Pancreas (tissue), 10 donors: ENCODE results near the gene EPYC. TPM values are rescaled to one million over a fixed set of nuclear protein-coding genes. Genes with fewer than 3 reads are reported as not detected.

Experiments
- ATAC-seq, 4 donors: fragments of 200-7000 bp; cut with Tn5 transposase; one replicate each; pipeline versions ENCODE4 v1.8.0 to v1.9.1; 2020; ENCODE audit warnings: mild to moderate bottlenecking in 4 of 4, moderate library complexity in 4 of 4
- DNase-seq, 6 donors: peaks; one replicate each; pipeline ENCODE4 v3.0.0-alpha.2; 2020
- FAIRE-seq: peaks from 2 replicates; lab custom pipeline; 2012; peaks lifted over from hg19 to GRCh38; lab: Jason Lieb, UNC
- H3K27ac ChIP-seq, 4 donors: fragments of 200-600 bp; sonication (generic); 1 replicate in 3 of 4; 2 replicates in 1 of 4; pipeline versions ENCODE4 v1.5.0 to v1.8.0; 2020
- H3K27me3 ChIP-seq, 4 donors: fragments of 200-600 bp; one replicate each; pipeline ENCODE4 v1.8.0; 2021
- H3K36me3 ChIP-seq, 3 donors: fragments of 200-600 bp; sonication (generic) in 1 of 3; one replicate each; pipeline versions ENCODE4 v1.5.0 to v1.8.0; 2020 to 2021
- H3K4me1 ChIP-seq, 3 donors: fragments of 200-600 bp; one replicate each; pipeline ENCODE4 v1.8.0; 2021
- H3K4me3 ChIP-seq, 4 donors: fragments of 200-600 bp; sonication (generic) in 2 of 4; one replicate each; pipeline versions ENCODE4 v1.5.0 to v1.8.0; 2020 to 2021
- H3K9me3 ChIP-seq, 4 donors: fragments of 200-600 bp; one replicate each; pipeline ENCODE4 v1.8.0; 2021
- WGBS, 2 donors: extraction: QIAGEN DNeasy Blood & Tissue Kit; methylation state at CpG; one replicate each; pipeline ENCODE4 v1.1.7; 2013; 5-methylcytosine and 5-hydroxymethylcytosine counted together
- intact Hi-C, 3 donors: fragments of 100-400 bp; cut with DNase I; formaldehyde crosslinking; loops; one replicate each; pipeline versions ENCODE4 v1.11.1 to v1.14.2; 2022
- polyA plus RNA-seq, 2 donors: library from polyadenylated mRNA; stranded (reverse); fragments of 200-250 nt; gene quantifications; one replicate each; pipeline ENCODE4 v1.2.3, GENCODE V29; 2013
- total RNA-seq, 6 donors: library from RNA; stranded (reverse); fragmentation: NEBNext Ultra II Directional in 4 of 6; extraction: Animal tissue kit (Norgen Biotek cat#: 25700) in 4 of 6; gene quantifications; one replicate each; pipeline versions ENCODE4 v1.2.1 to v1.2.4, GENCODE V29; 2021 to 2023
- TF ChIP-seq, protein P1 (sequence below), 4 donors: fragments of 200-600 bp; sonication (generic) in 3 of 4; IDR thresholded peaks; one replicate each; pipeline versions ENCODE4 v1.5.0 to v1.8.0; 2021; ENCODE audit warnings: antibody characterized with exemption in 4 of 4
- donor health status: healthy with polysubstance abuse.
- donor health status: DM: no; HTN: no; CAD: no; lungs with moderate emphysema.
- donor health status: DM: no; HTN: no; CAD: no.
- donor health status: control.
- donor health status: control.
- donor health status: Bipolar disorder and iron deficiency.
- donor health status: DM: yes; HTN: yes; CAD: no.
- donor health status: DM: no; HTN: no; CAD: no.
- donor health status: DM: no; HTN: no; CAD: no.
- donor health status: DM: yes; HTN: yes; CAD: no.

Gene EPYC
- total and polyA plus RNA-seq, 8 donors: 0.12 TPM; not detected in 7

DNA sequence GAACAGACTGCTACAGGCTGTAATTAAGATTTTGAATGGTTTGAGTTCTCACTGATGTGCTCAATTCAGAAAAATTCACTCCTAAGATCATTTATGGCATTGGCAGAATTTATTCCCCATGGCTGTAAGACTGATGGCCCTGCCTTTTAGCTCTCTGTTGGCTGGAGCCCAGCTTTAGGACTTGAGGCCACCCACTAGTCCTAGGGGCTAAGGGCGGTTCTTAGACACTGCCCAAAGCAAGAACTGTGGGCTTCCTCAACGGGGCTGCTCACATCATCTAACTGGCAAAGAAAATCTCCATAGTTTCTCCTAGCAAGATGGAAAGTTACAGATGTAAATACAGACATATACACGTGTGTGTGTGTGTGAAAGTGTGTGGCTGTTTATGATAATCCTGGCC lies 46.4 kb downstream of the EPYC start:
- no peaks in the 10 kb centered on the region for H3K27me3 ChIP-seq
- no peak for DNase-seq
- 61 to 71% methylated on average over 3 of the region's 3 CpGs for WGBS, 2 donors
- H3K27ac ChIP-seq: no peak overlapping the region
- TF ChIP-seq, protein P1, sequence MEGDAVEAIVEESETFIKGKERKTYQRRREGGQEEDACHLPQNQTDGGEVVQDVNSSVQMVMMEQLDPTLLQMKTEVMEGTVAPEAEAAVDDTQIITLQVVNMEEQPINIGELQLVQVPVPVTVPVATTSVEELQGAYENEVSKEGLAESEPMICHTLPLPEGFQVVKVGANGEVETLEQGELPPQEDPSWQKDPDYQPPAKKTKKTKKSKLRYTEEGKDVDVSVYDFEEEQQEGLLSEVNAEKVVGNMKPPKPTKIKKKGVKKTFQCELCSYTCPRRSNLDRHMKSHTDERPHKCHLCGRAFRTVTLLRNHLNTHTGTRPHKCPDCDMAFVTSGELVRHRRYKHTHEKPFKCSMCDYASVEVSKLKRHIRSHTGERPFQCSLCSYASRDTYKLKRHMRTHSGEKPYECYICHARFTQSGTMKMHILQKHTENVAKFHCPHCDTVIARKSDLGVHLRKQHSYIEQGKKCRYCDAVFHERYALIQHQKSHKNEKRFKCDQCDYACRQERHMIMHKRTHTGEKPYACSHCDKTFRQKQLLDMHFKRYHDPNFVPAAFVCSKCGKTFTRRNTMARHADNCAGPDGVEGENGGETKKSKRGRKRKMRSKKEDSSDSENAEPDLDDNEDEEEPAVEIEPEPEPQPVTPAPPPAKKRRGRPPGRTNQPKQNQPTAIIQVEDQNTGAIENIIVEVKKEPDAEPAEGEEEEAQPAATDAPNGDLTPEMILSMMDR (IDR thresholded peaks at IDR 0.05): no peak
- H3K4me1 ChIP-seq: no peaks in the 10 kb centered on the region
- no peaks in the 10 kb centered on the region for H3K9me3 ChIP-seq
- no peaks in the 10 kb centered on the region for H3K36me3 ChIP-seq
- no peak for ATAC-seq
- intact Hi-C loops: no loop called here
- no peak for FAIRE-seq
- no peak overlapping the region for H3K4me3 ChIP-seq

DNA sequence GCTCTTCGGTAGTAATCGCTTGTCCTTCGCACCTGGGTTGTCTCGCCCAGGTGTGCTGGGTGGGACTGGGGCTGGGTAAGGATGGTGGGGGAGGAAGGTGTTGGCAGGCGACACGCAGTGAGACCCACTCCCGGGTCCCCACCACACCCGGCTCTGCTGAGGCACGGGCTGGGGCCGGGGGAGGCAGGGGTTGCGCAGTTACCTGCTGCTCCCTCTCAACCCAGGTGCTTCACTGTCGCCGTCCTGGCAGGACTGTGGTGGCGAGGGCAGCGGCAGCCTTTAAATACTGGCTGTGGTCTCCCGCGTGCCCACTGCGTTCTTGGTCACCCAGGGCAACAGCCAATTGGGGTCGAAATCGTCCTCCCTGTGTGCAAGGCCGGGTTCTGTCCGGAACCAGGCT lies 49.9 kb downstream of the EPYC start, which contains the start of gene CCER1:
Gene CCER1, minus strand, starts transcription at position 256 of the 400 bp plus-strand sequence. CDS start 434 bp downstream, outside the sequence.
- Histone ChIP-seq H3K27me3 (no peaks in the 10 kb centered on the region), H3K9me3 (no peaks in the 10 kb centered on the region), H3K27ac (no peak within 1 kb of the TSS), H3K4me1 (no peaks in the 10 kb centered on the region), H3K36me3 (no peaks in the 10 kb centered on the region), H3K4me3 (no peak within 1 kb of the TSS)
- 93% methylated on average over 22 of the region's 22 CpGs for WGBS, 2 donors
- ATAC-seq: no peak
- TF ChIP-seq, protein P1 (IDR thresholded peaks at IDR 0.05): no peak
- intact Hi-C loops: no loop called here
- FAIRE-seq: no peak
- DNase-seq: peak in 3 of 6 donors; percentile 14 to 50 (median 43)

DNA sequence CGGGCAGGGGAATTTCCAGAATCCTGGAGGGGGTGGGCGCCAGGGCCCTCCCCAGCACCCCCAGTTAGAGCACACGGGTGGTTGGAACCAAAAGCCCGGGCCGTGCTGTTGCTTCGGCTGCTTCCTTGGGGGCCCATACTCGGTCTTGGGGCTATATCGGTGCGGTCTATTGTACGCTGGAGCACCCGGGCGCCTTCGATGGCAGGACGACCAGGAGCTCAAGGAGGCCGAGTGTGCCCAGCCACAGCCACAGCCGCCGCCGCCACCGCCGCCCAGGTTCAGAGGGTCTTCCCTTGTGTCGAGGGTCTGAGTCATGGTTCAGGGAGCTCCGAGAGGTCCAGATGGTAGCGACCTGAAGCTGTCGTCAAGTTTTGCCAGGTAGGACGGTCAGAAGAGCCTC lies 50.3 kb downstream of the EPYC start:
- intact Hi-C loops: no loop called here
- FAIRE-seq: no peak

DNA sequence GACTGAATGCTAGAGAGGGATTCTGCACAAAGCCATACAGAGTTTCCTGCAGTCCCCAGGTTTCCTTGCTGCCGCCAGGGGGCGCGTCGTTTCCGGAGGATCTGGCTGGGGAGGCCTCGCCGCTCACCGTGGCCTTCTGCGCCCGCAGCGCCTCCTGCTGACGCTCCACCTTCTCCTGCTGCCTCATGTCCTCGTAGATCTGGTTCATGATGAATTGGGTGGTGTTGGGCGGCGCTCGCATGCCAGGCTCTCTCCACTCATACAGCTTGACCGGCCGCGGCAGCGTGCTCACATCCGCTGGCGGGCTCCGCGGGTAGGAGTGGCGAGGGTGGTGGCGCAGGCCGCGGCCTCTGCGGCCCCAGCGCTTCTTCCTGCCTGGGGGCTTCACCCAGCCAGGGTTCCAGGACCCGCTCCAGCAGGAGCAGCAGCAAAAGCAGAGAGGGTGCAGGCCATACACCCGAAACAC lies 50.8 kb downstream of the EPYC start:
- H3K27me3 ChIP-seq: no peaks in the 10 kb centered on the region
- no peaks in the 10 kb centered on the region for H3K36me3 ChIP-seq
- ATAC-seq (peak in 1 of 4 donors; percentile 43), FAIRE-seq (no peak), DNase-seq (peak in 2 of 6 donors; percentile 23 to 61)
- intact Hi-C loops: no loop called here
- TF ChIP-seq, protein P1 (IDR thresholded peaks at IDR 0.05): no peak
- no peaks in the 10 kb centered on the region for H3K4me1 ChIP-seq
- H3K9me3 ChIP-seq: no peaks in the 10 kb centered on the region
- WGBS, 2 donors: 68 to 77% methylated on average over 32 of the region's 32 CpGs
- no peak overlapping the region for H3K27ac ChIP-seq
- no peak overlapping the region for H3K4me3 ChIP-seq

More for the DNA sequence above, 50.3 kb downstream of the EPYC start:
- Histone ChIP-seq H3K36me3 (no peaks in the 10 kb centered on the region), H3K27ac (no peak overlapping the region), H3K27me3 (no peaks in the 10 kb centered on the region), H3K4me3 (no peak overlapping the region), H3K4me1 (no peaks in the 10 kb centered on the region), H3K9me3 (no peaks in the 10 kb centered on the region)
- TF ChIP-seq, protein P1 (IDR thresholded peaks at IDR 0.05): no peak
- DNase-seq: peak in 1 of 6 donors; percentile 39
- ATAC-seq: no peak
- 92 to 94% methylated on average over 22 to 25 of the region's 25 CpGs for WGBS, 2 donors

DNA sequence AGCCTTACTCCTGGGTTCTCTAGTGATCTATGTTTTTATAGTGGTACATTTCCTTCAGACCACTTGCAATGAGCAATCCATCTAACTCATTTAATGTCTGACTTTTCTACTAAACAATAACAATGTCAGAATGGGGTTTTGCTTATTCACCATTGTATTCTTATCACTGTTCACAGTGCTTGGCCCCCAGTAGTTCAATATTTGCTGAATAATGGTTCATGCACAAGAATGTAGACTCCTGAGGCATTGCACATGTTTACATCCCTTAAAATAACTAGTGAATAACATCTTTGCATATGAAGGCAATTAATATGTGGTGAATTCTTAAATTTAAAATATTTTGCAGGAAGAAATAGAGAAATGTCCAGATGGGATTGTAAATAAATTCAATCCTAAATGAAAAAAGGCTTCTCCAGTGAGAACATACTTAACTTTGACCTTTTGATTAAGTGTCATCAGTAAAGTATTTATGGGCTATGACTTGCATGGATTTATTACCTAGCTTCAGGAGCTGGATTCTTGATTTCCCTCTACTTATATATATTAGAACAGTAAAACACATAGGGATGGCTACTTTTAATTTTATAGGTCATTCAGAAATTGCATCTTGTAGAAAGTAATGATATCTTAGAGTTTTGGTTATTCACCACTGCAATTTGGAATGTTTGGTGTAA lies 53.2 kb downstream of the EPYC start:
- intact Hi-C loops: no loop called here
- no peak overlapping the region for H3K27ac ChIP-seq
- no peak for FAIRE-seq

More for the DNA sequence above, 53.2 kb downstream of the EPYC start:
- no peaks in the 10 kb centered on the region for H3K27me3 ChIP-seq
- H3K9me3 ChIP-seq: no peaks in the 10 kb centered on the region
- ATAC-seq (no peak), DNase-seq (no peak)
- TF ChIP-seq, protein P1 (IDR thresholded peaks at IDR 0.05): no peak
- no peaks in the 10 kb centered on the region for H3K36me3 ChIP-seq
- no peaks in the 10 kb centered on the region for H3K4me1 ChIP-seq
- no peak overlapping the region for H3K4me3 ChIP-seq
